SK-N-SH (cell line): Measurements from ENCODE around the gene CCDC40. TPM values are rescaled to one million over a fixed set of nuclear protein-coding genes. Genes with fewer than 3 reads are reported as not detected.

Source experiments
- CTCF ChIA-PET: fragments of 300-600, 350-600 bp; formaldehyde crosslinking; extraction: SDS; loops from one replicate; lab custom pipeline; 2021; lab: Yijun Ruan, JAX
- POLR2A ChIA-PET: fragments of 350-600 bp; sonication (Branson Sonifier 250); formaldehyde crosslinking; extraction: SDS; loops from one replicate; lab custom pipeline; 2020; ENCODE audit warnings: antibody characterized with exemption, inconsistent platforms; lab: Yijun Ruan, JAX
- DNase-seq: peaks from one replicate; pipeline ENCODE4 v3.0.0; 2012
- H2AFZ ChIP-seq: fragments of 200-600 bp; sonication (generic); 2 replicates; pipeline ENCODE4 v1.8.1; 2016; ENCODE audit warnings: antibody characterized with exemption, mild to moderate bottlenecking, low read depth
- H3F3A ChIP-seq: fragments of 200-600 bp; sonication (generic); replicated peaks from 2 replicates; pipeline ENCODE3; 2016; ENCODE audit warnings: antibody characterized with exemption, mild to moderate bottlenecking; ENCODE audit not compliant: insufficient read depth
- H3K27ac ChIP-seq, 2 experiments: fragments of 200-500 bp in 1 of 2; fragments of 200-600 bp in 1 of 2; sonication (Bioruptor generic) in 1 of 2; sonication (generic), shearing (Covaris generic) in 1 of 2; 2 replicates each; pipeline versions ENCODE4 v1.5.1 to v1.6.1; 2014 to 2016; ENCODE audit warnings: low read depth in 2 of 2, inconsistent platforms in 1 of 2, low read length in 1 of 2, mild to moderate bottlenecking in 1 of 2, mixed read lengths in 1 of 2
- H3K27me3 ChIP-seq: fragments of 200-600 bp; sonication (generic), shearing (Covaris generic); 2 replicates; pipeline ENCODE4 v1.6.1; 2016; ENCODE audit warnings: mixed run types; ENCODE audit not compliant: insufficient read depth
- H3K36me3 ChIP-seq, 2 experiments: fragments of 200-500 bp in 1 of 2; fragments of 200-600 bp in 1 of 2; sonication (Bioruptor generic) in 1 of 2; sonication (generic) in 1 of 2; replicated peaks in 1 of 2; 2 replicates each; pipeline versions ENCODE3 to v1.5.1; 2014 to 2016; ENCODE audit warnings: low read length in 1 of 2, mild to moderate bottlenecking in 1 of 2; ENCODE audit not compliant: insufficient read depth in 2 of 2, control insufficient read depth in 1 of 2
- H3K4me1 ChIP-seq, 2 experiments: fragments of 200-500 bp in 1 of 2; fragments of 200-600 bp in 1 of 2; sonication (Bioruptor generic) in 1 of 2; sonication (generic), shearing (Covaris generic) in 1 of 2; 2 replicates each; pipeline versions ENCODE4 v1.5.1 to v1.6.1; 2014 to 2016; ENCODE audit warnings: low read depth in 1 of 2, low read length in 1 of 2, mixed run types in 1 of 2; ENCODE audit not compliant: insufficient read depth in 2 of 2, control insufficient read depth in 1 of 2
- H3K4me2 ChIP-seq: fragments of 200-600 bp; sonication (generic), shearing (Covaris generic); 2 replicates; pipeline ENCODE4 v1.6.1; 2017; ENCODE audit warnings: mixed run types
- H3K4me3 ChIP-seq, 2 experiments: fragments of 200-500 bp in 1 of 2; fragments of 200-600 bp in 1 of 2; sonication (Bioruptor generic) in 1 of 2; sonication (generic), shearing (Covaris generic) in 1 of 2; 2 replicates each; pipeline versions ENCODE4 v1.5.1 to v1.8.1; 2014 to 2016; ENCODE audit warnings: low read depth in 2 of 2, inconsistent platforms in 1 of 2, low read length in 1 of 2, mild to moderate bottlenecking in 1 of 2, mixed read lengths in 1 of 2, moderate library complexity in 1 of 2
- H3K79me2 ChIP-seq: fragments of 200-600 bp; sonication (generic); 2 replicates; pipeline ENCODE4 v1.8.1; 2017; ENCODE audit warnings: mild to moderate bottlenecking; ENCODE audit not compliant: insufficient read depth
- H3K9ac ChIP-seq: fragments of 200-600 bp; sonication (generic); 2 replicates; pipeline ENCODE4 v1.6.1; 2017; ENCODE audit warnings: mixed run types
- H3K9me2 ChIP-seq: fragments of 200-600 bp; sonication (generic); 2 replicates; pipeline ENCODE4 v1.6.1; 2017; ENCODE audit warnings: mixed run types
- H3K9me3 ChIP-seq: fragments of 200-600 bp; sonication (generic); 2 replicates; pipeline ENCODE4 v1.6.1; 2017; ENCODE audit warnings: mixed run types, mild to moderate bottlenecking, moderate library complexity
- H4K20me1 ChIP-seq: fragments of 200-600 bp; sonication (generic); 2 replicates; pipeline ENCODE4 v1.6.1; 2017; ENCODE audit warnings: mild to moderate bottlenecking, mixed run types; ENCODE audit not compliant: insufficient read depth
- CTCF ChIP-seq: fragments of 200-600 bp; sonication (generic); IDR thresholded peaks from 2 replicates; pipeline ENCODE4 v1.6.1; 2017; ENCODE audit warnings: antibody characterized with exemption, mild to moderate bottlenecking, moderate library complexity
- EZH2phosphoT487 ChIP-seq: fragments of 200-600 bp; sonication (generic); IDR thresholded peaks from 2 replicates; pipeline ENCODE4 v1.6.1; 2017; ENCODE audit warnings: low read depth, mixed run types, mild to moderate bottlenecking, antibody characterized with exemption, moderate library complexity, borderline replicate concordance
- FOXJ3 ChIP-seq: sonication (generic); formaldehyde crosslinking; IDR thresholded peaks from 2 replicates; pipeline ENCODE4 v1.5.1; 2020; ENCODE audit warnings: mild to moderate bottlenecking, missing genetic modification reagents
- GATA2 ChIP-seq: sonication (generic); formaldehyde crosslinking; IDR thresholded peaks from 2 replicates; pipeline ENCODE4 v1.5.0; 2020; ENCODE audit warnings: mild to moderate bottlenecking, missing genetic modification reagents
- MAX ChIP-seq: IDR thresholded peaks from 2 replicates; pipeline ENCODE4 v1.4.0; 2012; ENCODE audit warnings: low read depth
- MEF2A ChIP-seq: IDR thresholded peaks from 2 replicates; pipeline ENCODE4 v1.4.0; 2012; ENCODE audit warnings: low read depth, borderline replicate concordance
- MXI1 ChIP-seq: IDR thresholded peaks from 2 replicates; pipeline ENCODE4 v1.6.1; 2012; ENCODE audit warnings: mild to moderate bottlenecking, low read depth, low read length, improper control_type of control experiment
- SMC3 ChIP-seq: IDR thresholded peaks from 2 replicates; pipeline ENCODE4 v1.6.1; 2012; ENCODE audit warnings: low read depth, low read length, improper control_type of control experiment
- TAF1 ChIP-seq: IDR thresholded peaks from 2 replicates; pipeline ENCODE4 v1.6.1; 2012; ENCODE audit warnings: low read depth, mild to moderate bottlenecking, low read length, moderate library complexity, borderline replicate concordance
- WGBS: methylation state at CpG from one replicate; pipeline ENCODE4 v1.1.6; 2017; ENCODE audit warnings: low lambda C conversion rate; 5-methylcytosine and 5-hydroxymethylcytosine counted together
- polyA plus RNA-seq, 3 experiments: library from polyadenylated mRNA; depleted of rRNA; stranded (reverse); fragments of >200 nt; gene quantifications; 2 replicates each; pipeline ENCODE4 v1.2.3, GENCODE V29; 2012
- TF ChIP-seq, protein P1 (sequence below): IDR thresholded peaks from 2 replicates; pipeline ENCODE4 v1.6.1; 2012; ENCODE audit warnings: mild to moderate bottlenecking, low read depth, low read length, moderate library complexity
- TF ChIP-seq, protein P2 (sequence below): fragments of 150-350 bp; IDR thresholded peaks from 2 replicates; pipeline ENCODE4 v1.6.1; 2017; ENCODE audit warnings: antibody characterized with exemption, low read length, low read depth, borderline replicate concordance

Gene CCDC40
- polyA plus RNA-seq, 1 of the 3 experiments (the other 2 are of a cell fraction), result 17.3 TPM

- TF ChIP-seq, protein P1, sequence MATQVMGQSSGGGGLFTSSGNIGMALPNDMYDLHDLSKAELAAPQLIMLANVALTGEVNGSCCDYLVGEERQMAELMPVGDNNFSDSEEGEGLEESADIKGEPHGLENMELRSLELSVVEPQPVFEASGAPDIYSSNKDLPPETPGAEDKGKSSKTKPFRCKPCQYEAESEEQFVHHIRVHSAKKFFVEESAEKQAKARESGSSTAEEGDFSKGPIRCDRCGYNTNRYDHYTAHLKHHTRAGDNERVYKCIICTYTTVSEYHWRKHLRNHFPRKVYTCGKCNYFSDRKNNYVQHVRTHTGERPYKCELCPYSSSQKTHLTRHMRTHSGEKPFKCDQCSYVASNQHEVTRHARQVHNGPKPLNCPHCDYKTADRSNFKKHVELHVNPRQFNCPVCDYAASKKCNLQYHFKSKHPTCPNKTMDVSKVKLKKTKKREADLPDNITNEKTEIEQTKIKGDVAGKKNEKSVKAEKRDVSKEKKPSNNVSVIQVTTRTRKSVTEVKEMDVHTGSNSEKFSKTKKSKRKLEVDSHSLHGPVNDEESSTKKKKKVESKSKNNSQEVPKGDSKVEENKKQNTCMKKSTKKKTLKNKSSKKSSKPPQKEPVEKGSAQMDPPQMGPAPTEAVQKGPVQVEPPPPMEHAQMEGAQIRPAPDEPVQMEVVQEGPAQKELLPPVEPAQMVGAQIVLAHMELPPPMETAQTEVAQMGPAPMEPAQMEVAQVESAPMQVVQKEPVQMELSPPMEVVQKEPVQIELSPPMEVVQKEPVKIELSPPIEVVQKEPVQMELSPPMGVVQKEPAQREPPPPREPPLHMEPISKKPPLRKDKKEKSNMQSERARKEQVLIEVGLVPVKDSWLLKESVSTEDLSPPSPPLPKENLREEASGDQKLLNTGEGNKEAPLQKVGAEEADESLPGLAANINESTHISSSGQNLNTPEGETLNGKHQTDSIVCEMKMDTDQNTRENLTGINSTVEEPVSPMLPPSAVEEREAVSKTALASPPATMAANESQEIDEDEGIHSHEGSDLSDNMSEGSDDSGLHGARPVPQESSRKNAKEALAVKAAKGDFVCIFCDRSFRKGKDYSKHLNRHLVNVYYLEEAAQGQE, result no peak
- TF ChIP-seq EZH2phosphoT487, result no peak
- TF ChIP-seq CTCF, result peak; percentile 72
- TF ChIP-seq, protein P2, sequence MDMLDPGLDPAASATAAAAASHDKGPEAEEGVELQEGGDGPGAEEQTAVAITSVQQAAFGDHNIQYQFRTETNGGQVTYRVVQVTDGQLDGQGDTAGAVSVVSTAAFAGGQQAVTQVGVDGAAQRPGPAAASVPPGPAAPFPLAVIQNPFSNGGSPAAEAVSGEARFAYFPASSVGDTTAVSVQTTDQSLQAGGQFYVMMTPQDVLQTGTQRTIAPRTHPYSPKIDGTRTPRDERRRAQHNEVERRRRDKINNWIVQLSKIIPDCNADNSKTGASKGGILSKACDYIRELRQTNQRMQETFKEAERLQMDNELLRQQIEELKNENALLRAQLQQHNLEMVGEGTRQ, result peak; percentile 99
- no peak; the same call in 1 of the 2 replicates for TF ChIP-seq TAF1
- no peak for TF ChIP-seq FOXJ3
These were observed 64.8 kb downstream of the CCDC40 start, which contains the start of gene GAA (continued) for GRCh38 chr17:80101011-80101945.

DNA sequence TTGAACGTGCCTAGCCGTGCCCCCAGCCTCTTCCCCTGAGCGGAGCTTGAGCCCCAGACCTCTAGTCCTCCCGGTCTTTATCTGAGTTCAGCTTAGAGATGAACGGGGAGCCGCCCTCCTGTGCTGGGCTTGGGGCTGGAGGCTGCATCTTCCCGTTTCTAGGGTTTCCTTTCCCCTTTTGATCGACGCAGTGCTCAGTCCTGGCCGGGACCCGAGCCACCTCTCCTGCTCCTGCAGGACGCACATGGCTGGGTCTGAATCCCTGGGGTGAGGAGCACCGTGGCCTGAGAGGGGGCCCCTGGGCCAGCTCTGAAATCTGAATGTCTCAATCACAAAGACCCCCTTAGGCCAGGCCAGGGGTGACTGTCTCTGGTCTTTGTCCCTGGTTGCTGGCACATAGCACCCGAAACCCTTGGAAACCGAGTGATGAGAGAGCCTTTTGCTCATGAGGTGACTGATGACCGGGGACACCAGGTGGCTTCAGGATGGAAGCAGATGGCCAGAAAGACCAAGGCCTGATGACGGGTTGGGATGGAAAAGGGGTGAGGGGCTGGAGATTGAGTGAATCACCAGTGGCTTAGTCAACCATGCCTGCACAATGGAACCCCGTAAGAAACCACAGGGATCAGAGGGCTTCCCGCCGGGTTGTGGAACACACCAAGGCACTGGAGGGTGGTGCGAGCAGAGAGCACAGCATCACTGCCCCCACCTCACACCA is 65.7 kb downstream of the CCDC40 start:
- H3K27me3 ChIP-seq, result no peaks in the 10 kb centered on the region
- H3K9me2 ChIP-seq, result no peaks in the 10 kb centered on the region
- no peaks in the 10 kb centered on the region for H3K9me3 ChIP-seq
- DNase-seq, result peak; percentile 74
- H3K4me1 ChIP-seq, result peaks cover 6 to 26% of the 10 kb centered on the region in 2 experiments; a peak in 3 of 4 replicates
- peak overlapping the region; percentile 80 for H3K9ac ChIP-seq
- CTCF ChIA-PET, result interaction anchor here (0.6 to 4.0 kb wide), 66 partner anchors 8 to 1154 kb away, joined by 3 to 55 read pairs (median 4); partner anchors contain the start of genes EIF4A3, ENDOV, SGSH and SLC26A11
- WGBS, result 26% methylated on average over 21 of the region's 21 CpGs
- peak overlapping the region; percentile 96 for H3K4me2 ChIP-seq
- peak overlapping the region; percentile 91 to 95 for H3K4me3 ChIP-seq
- H3K79me2 ChIP-seq, result peaks cover 8% of the 10 kb centered on the region
- POLR2A ChIA-PET, result interaction anchor here (0.5 to 1.8 kb wide), 23 partner anchors 9 to 353 kb away, joined by 3 to 11 read pairs (median 4); partner anchors contain the start of genes CBX8 and SGSH
- peaks cover 0 to 3% of the 10 kb centered on the region in 2 experiments for H3K36me3 ChIP-seq
- peak overlapping the region; percentile 82; the same call in 1 of the 2 replicates for H2AFZ ChIP-seq
- peak overlapping the region in 1 of 2 experiments; percentile 85; a peak in 2 of 4 replicates for H3K27ac ChIP-seq
- no peaks in the 10 kb centered on the region for H4K20me1 ChIP-seq
- no peaks in the 10 kb centered on the region for H3F3A ChIP-seq
- TF ChIP-seq SMC3 (no peak), MEF2A (no peak), EZH2phosphoT487 (no peak), MXI1 (peak; percentile 62; the same call in 1 of the 2 replicates), MAX (0 out of 2 replicates have a peak, but pooled peaks have one; percentile 39), GATA2 (CRISPR knock-in tag) (no peak)
